Mucosa of descending colon (tissue), 3 donors: Measurements from ENCODE around the gene NEMP1. TPM values are rescaled to one million over a fixed set of nuclear protein-coding genes. Genes with fewer than 3 reads are reported as not detected.

Experiments used
- ATAC-seq: fragments of 200-7000 bp; cut with Tn5 transposase; one replicate; pipeline ENCODE4 v1.9.1; 2020; ENCODE audit warnings: mild to moderate bottlenecking, moderate library complexity
- DNase-seq, 3 donors: peaks; one replicate each; pipeline ENCODE4 v3.0.0-alpha.2; 2020
- H3K36me3 ChIP-seq: fragments of 200-600 bp; one replicate; pipeline ENCODE4 v1.8.0; 2021; ENCODE audit warnings: low read depth, mild to moderate bottlenecking
- H3K4me1 ChIP-seq: fragments of 200-600 bp; one replicate; pipeline ENCODE4 v1.8.0; 2021; ENCODE audit warnings: low read depth, mild to moderate bottlenecking
- H3K4me3 ChIP-seq: fragments of 200-600 bp; one replicate; pipeline ENCODE4 v1.8.0; 2021; ENCODE audit warnings: mild to moderate bottlenecking
- H3K9me3 ChIP-seq: fragments of 200-600 bp; one replicate; pipeline ENCODE4 v1.8.0; 2021; ENCODE audit warnings: mild to moderate bottlenecking
- CTCF ChIP-seq: fragments of 200-600 bp; IDR thresholded peaks from one replicate; pipeline ENCODE4 v1.8.0; 2022; ENCODE audit warnings: antibody characterized with exemption, mild to moderate bottlenecking
- intact Hi-C, 2 donors: fragments of 100-400 bp; cut with DNase I in 1 of 2; cut with micrococcal nuclease in 1 of 2; formaldehyde crosslinking; loops; one replicate each; pipeline versions ENCODE4 v1.11.0 to v1.11.1; 2022; cut with DNase I, micrococcal nuclease
- total RNA-seq, 3 donors: library from RNA; stranded (reverse); fragmentation: NEBNext Ultra II Directional in 2 of 3; extraction: Animal tissue kit (Norgen Biotek cat#: 25700) in 2 of 3; gene quantifications; one replicate each; pipeline versions ENCODE4 v1.2.1 to v1.2.4, GENCODE V29; 2021 to 2023
- donor health status: DM: no; HTN: no; CAD: no; lungs with moderate emphysema.
- donor health status: DM: no; HTN: no; CAD: no.
- donor health status: DM: no; HTN: yes; CAD: no.

Gene NEMP1
- total RNA-seq, 3 donors from 2014 or later, result 6.3 to 16.9 (median 10.2) TPM

DNA sequence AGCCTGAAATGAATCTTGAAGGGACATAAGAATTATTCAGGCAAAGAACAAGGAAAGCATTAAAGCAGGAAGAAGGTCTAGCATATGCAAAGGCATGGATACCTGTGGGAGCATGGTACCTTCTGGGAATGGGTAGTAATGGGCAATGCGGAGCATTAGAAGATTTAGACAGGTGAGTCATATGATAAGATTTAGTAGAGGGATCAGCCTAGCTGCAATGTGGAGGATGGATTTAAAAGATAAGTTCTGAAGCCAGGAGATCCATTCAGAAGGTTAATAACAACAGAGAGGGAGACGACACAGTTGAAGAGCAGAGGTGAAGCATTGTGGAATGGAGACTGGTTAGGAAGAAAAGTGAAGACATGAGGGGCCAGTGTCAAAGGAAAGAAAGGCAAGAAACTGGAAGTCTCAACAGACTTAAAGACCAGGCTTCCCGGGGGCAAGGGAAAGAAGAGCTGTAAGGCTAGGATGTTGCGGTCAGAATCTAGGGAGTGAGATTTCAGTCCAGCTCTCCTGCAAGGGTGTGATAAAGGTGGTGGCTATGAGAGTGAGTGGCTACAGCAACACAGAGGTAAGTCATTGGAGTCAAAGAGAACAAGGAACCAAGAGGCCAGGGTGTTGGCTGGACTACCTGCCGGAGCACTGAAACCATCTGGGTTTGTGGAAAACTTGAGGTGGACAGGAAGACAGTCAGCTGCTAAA is 38.1 kb upstream of the NEMP1 start:
- Histone ChIP-seq H3K9me3 (no peaks in the 10 kb centered on the region), H3K4me3 (no peak overlapping the region), H3K36me3 (no peaks in the 10 kb centered on the region), H3K4me1 (peaks cover 3% of the 10 kb centered on the region)
- no peak for TF ChIP-seq CTCF
- no peak for ATAC-seq
- intact Hi-C loops, result loop anchor here in 1 of 2 donors (10.0 kb wide), 1 partner anchor 52 kb away; no protein-coding TSS in a partner anchor
- DNase-seq, result no peak

GRCh38 chr12:57112492-57113294 is 34.1 kb upstream of the NEMP1 start:
- no peaks in the 10 kb centered on the region for H3K36me3 ChIP-seq
- H3K4me3 ChIP-seq, result no peak overlapping the region
- peak; percentile 50 for TF ChIP-seq CTCF
- ATAC-seq, result peak; percentile 68
- H3K4me1 ChIP-seq, result peaks cover 14% of the 10 kb centered on the region
- no peaks in the 10 kb centered on the region for H3K9me3 ChIP-seq
- intact Hi-C loops, result loop anchor here (5.0 to 10.0 kb wide), 2 partner anchors 45 to 48 kb away; no protein-coding TSS in a partner anchor
- DNase-seq, result peak in 2 of 3 donors; percentile 23 to 95

DNA sequence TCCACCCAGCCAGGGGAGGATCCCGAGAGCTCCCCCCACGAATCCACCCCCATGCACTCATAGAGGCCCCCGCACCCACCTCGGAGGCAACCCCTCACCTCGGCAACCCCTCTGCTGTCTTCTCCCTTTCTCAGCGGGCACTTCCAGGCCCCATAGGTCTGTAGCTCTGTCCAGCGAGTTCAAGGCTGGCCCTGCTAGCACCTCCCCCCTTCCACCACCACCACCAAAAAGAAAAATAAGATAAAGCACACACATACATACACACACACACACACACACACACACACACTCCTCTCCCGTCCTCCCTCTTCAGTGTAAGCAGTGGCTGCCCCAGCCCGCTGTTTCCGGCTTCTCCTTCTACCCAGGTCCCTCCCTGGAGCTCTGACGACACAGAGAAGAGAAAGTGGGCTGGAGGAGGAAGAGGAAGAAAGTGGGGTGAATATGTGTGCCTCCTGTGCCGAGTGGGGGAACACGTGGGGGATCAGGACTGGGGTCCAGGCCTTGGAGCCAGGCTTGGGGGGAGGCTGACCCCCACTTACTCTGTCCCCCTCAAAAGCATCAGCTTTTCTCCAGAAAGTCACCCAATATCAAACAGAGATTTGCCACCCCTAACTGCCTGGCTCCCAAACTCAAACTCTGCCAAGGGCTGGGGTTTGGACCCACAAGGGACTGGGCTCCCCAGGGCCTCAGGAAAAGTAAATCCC is 32.6 kb upstream of the NEMP1 start, which contains the start of gene STAT6:
STAT6 (minus strand) TSS at position 332 of the 704 bp plus-strand sequence. CDS start 3,084 bp downstream, outside the sequence.
- Histone ChIP-seq H3K4me3 (peak within 1 kb of the TSS; percentile 48), H3K9me3 (no peaks in the 10 kb centered on the region), H3K4me1 (peaks cover 14% of the 10 kb centered on the region), H3K36me3 (no peaks in the 10 kb centered on the region)
- intact Hi-C loops, result loop anchor here (5.0 to 10.0 kb wide), 2 partner anchors 44 to 46 kb away; no protein-coding TSS in a partner anchor
- ATAC-seq, result peak; percentile 83
- no peak for TF ChIP-seq CTCF
- DNase-seq, result peak; percentile 86 to 93 (median 93)

GRCh38 chr12:57110104-57111030 is 31.8 kb upstream of the NEMP1 start:
- Histone ChIP-seq H3K4me1 (peaks cover 14% of the 10 kb centered on the region), H3K4me3 (peak overlapping the region; percentile 48), H3K9me3 (no peaks in the 10 kb centered on the region), H3K36me3 (no peaks in the 10 kb centered on the region)
- peak; percentile 21 for ATAC-seq
- intact Hi-C loops, result loop anchor here (5.0 to 10.0 kb wide), 2 partner anchors 43 to 46 kb away; no protein-coding TSS in a partner anchor
- TF ChIP-seq CTCF, result no peak
- peak; percentile 85 to 89 (median 88) for DNase-seq
